ENCODE results near the gene UST.
"Not testable (repeated sequence)": the region's sequence is repeated elsewhere in the genome, so short reads cannot be mapped to it uniquely, and the experiment has no call there.

UST gene

GRCh38 chr6:148874698-148875293 lies 128.0 kb downstream of the UST start:
- DNase-seq = no peak

- no peak for DNase-seq
These were observed 131.9 kb downstream of the UST start for GRCh38 chr6:148878683-148879082.

- DNase-seq = not testable (repeated sequence)
These were observed 133.9 kb downstream of the UST start for GRCh38 chr6:148880742-148881141.

GRCh38 chr6:148881593-148882311 lies 134.9 kb downstream of the UST start:
- DNase-seq = no peak

GRCh38 chr6:148883270-148883669 lies 136.4 kb downstream of the UST start:
- no peak for DNase-seq

GRCh38 chr6:148884461-148884860 lies 137.6 kb downstream of the UST start:
- DNase-seq = no peak

- no peak for DNase-seq
These were observed 138.5 kb downstream of the UST start for GRCh38 chr6:148885136-148885865.

- no peak for DNase-seq
These were observed 139.4 kb downstream of the UST start for GRCh38 chr6:148885925-148886845.

GRCh38 chr6:148887181-148887580 lies 140.4 kb downstream of the UST start:
- DNase-seq = no peak

- DNase-seq = no peak
These were observed 142.0 kb downstream of the UST start for GRCh38 chr6:148888856-148889255.

- DNase-seq = no peak
These were observed 143.3 kb downstream of the UST start for GRCh38 chr6:148890096-148890495.

GRCh38 chr6:148890652-148891404 lies 144.0 kb downstream of the UST start:
- no peak for DNase-seq

- no peak for DNase-seq
These were observed 144.6 kb downstream of the UST start for GRCh38 chr6:148891405-148891783.

GRCh38 chr6:148892247-148892646 lies 145.4 kb downstream of the UST start:
- DNase-seq = no peak

- DNase-seq = no peak
These were observed 146.2 kb downstream of the UST start for GRCh38 chr6:148893073-148893472.

- DNase-seq = no peak
These were observed 146.7 kb downstream of the UST start for GRCh38 chr6:148893481-148893880.

- DNase-seq = no peak
These were observed 151.7 kb downstream of the UST start for GRCh38 chr6:148898376-148899014.

- no peak for DNase-seq
These were observed 158.4 kb downstream of the UST start for GRCh38 chr6:148904896-148905870.

GRCh38 chr6:148905901-148906300 lies 159.1 kb downstream of the UST start:
- DNase-seq = no peak

GRCh38 chr6:148906386-148906785 lies 159.6 kb downstream of the UST start:
- no peak for DNase-seq

- DNase-seq = no peak
These were observed 160.7 kb downstream of the UST start for GRCh38 chr6:148907573-148907972.

Data from SIG-M5 (cell line).